ENCODE results near the gene CPPED1.
A peak's percentile ranks its signal among the peaks of the same experiment; 100 is the strongest.

- no peak for TF ChIP-seq POLR2A (IDR thresholded peaks at IDR 0.05)
- TF ChIP-seq, protein P1, sequence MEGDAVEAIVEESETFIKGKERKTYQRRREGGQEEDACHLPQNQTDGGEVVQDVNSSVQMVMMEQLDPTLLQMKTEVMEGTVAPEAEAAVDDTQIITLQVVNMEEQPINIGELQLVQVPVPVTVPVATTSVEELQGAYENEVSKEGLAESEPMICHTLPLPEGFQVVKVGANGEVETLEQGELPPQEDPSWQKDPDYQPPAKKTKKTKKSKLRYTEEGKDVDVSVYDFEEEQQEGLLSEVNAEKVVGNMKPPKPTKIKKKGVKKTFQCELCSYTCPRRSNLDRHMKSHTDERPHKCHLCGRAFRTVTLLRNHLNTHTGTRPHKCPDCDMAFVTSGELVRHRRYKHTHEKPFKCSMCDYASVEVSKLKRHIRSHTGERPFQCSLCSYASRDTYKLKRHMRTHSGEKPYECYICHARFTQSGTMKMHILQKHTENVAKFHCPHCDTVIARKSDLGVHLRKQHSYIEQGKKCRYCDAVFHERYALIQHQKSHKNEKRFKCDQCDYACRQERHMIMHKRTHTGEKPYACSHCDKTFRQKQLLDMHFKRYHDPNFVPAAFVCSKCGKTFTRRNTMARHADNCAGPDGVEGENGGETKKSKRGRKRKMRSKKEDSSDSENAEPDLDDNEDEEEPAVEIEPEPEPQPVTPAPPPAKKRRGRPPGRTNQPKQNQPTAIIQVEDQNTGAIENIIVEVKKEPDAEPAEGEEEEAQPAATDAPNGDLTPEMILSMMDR (IDR thresholded peaks at IDR 0.05) = peak; percentile 81 to 85 (median 83)
- TF ChIP-seq EP300 (IDR thresholded peaks at IDR 0.05; ENCODE audit: low read depth) = no peak
These were observed 15.7 kb upstream of the CPPED1 start for GRCh38 chr16:12819126-12820117.

Data from transverse colon (tissue), 3 donors.